WERI-Rb-1 (cell line): ENCODE measurements around the gene SSBP4.

Experiments
- DNase-seq: peaks from one replicate; pipeline ENCODE4 v3.0.0-alpha.2; 2020
- H3K27ac ChIP-seq: fragments of 250-450 bp; sonication (Bioruptor Pico); 2 replicates; pipeline ENCODE4 v1.5.1; 2020; ENCODE audit warnings: mild to moderate bottlenecking, moderate library complexity
- H3K27me3 ChIP-seq: fragments of 250-450 bp; sonication (Bioruptor Pico); 2 replicates; pipeline ENCODE4 v1.5.1; 2021; ENCODE audit warnings: mild to moderate bottlenecking, low read depth, moderate library complexity; ENCODE audit not compliant: insufficient read depth, severe bottlenecking
- H3K36me3 ChIP-seq: fragments of 250-450 bp; sonication (Bioruptor Pico); 2 replicates; pipeline ENCODE4 v1.5.1; 2020; ENCODE audit warnings: mild to moderate bottlenecking, moderate library complexity
- H3K4me3 ChIP-seq: 2 replicates; pipeline ENCODE4 v1.5.1; 2011; ENCODE audit warnings: low read depth, mild to moderate bottlenecking, control low read depth, low read length
- H3K9me3 ChIP-seq: fragments of 250-450 bp; sonication (Bioruptor Pico); 2 replicates; pipeline ENCODE4 v1.5.1; 2021; ENCODE audit warnings: mild to moderate bottlenecking, moderate library complexity; ENCODE audit not compliant: severe bottlenecking
- CTCF ChIP-seq: IDR thresholded peaks from 2 replicates; pipeline ENCODE4 v1.5.1; 2011; ENCODE audit warnings: low read depth, mild to moderate bottlenecking, control low read depth, inconsistent platforms, low read length

Gene SSBP4

DNA sequence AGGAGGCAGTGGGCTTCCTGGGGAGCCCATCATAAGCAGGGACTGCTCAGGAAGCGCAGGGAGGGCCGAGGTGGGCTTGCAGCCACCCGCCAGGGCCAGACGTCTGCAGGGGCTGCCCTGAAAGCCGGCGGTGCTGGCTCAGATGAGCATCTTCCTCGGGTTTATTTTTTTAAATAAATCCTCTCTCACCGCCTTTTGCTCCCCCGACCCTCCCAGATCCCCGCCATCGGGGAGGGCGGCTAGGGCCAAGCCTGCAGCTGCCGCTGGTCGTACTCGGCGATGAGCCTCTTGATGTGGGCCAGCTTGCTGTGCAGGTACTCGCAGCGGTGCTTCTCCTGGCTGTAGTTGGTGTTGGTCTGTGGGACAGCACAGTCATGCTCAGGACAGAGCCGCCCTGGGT lies 25.3 kb downstream of the SSBP4 start:
- no peak for TF ChIP-seq CTCF
- no peak for DNase-seq
- Histone ChIP-seq H3K36me3 (peaks cover 23% of the 10 kb centered on the region), H3K27me3 (no peaks in the 10 kb centered on the region), H3K9me3 (no peaks in the 10 kb centered on the region), H3K27ac (no peak overlapping the region), H3K4me3 (no peak overlapping the region)

GRCh38 chr19:18445262-18445948 lies 26.2 kb downstream of the SSBP4 start:
- no peaks in the 10 kb centered on the region for H3K9me3 ChIP-seq
- no peak overlapping the region for H3K27ac ChIP-seq
- H3K27me3 ChIP-seq = no peaks in the 10 kb centered on the region
- H3K36me3 ChIP-seq = peaks cover 30% of the 10 kb centered on the region
- no peak for DNase-seq
- H3K4me3 ChIP-seq = no peak overlapping the region
- TF ChIP-seq CTCF = no peak

DNA sequence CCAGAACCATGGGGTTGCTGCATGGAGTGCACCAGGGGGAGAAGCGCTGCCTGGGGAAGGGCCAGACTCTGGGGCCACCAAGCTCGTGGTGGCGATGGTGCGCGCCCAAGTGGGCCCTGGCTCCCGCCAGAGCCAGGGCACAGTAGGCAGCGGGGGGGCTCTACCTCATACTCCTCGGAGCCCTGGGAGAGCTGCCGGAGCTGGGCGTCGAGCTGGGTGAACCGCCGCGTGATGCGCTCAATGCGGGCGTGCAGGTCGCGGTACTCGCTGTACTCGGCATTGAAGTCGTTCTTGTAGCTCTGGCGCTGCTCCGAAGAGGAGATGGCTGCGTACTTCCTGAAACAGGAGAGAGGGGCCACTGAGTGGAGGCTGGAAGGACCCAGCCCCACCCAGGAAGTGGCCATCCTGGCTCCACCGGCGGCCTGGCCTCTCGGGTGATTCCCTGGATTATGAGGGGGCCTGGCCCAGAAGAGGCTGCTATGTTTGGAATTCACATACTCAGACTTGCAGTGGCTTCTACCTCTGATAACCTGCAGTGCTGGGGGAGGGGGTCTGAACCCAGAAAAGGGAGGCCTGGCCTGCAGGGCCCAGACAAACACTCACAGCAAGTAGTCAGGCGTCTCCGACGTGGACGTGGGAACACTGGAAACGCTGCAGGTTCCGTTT lies 27.1 kb downstream of the SSBP4 start:
- Histone ChIP-seq H3K27ac (no peak overlapping the region), H3K4me3 (no peak overlapping the region), H3K36me3 (peaks cover 34% of the 10 kb centered on the region), H3K9me3 (no peaks in the 10 kb centered on the region), H3K27me3 (no peaks in the 10 kb centered on the region)
- no peak for DNase-seq
- no peak for TF ChIP-seq CTCF

DNA sequence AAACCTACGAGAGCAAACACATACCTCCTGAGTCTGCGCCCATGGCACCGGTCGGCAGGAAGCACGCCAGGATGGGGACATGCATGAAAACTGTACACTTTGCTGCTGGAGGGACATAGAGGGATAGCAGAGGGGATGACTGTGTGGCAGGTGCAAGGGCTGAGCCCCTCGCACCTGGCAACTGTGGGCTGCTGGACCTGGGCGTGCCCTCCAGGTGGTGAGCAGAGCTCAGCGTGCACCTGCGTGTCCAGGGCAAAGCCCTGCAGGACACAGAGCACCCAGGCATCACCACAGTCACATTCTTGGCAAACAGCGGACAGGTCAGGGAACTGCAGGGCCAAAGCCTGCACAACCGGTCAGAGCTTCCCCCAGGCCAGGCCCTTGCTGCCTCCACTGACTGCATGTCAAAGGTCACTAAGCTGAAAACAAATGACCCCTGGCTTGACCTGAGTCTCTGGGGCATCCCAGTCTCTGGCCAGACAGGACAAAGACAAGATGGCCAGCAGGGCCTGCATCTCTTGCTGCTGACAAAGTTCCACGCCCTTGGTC lies 27.7 kb downstream of the SSBP4 start:
- no peaks in the 10 kb centered on the region for H3K9me3 ChIP-seq
- H3K36me3 ChIP-seq = peaks cover 34% of the 10 kb centered on the region
- TF ChIP-seq CTCF = no peak
- H3K4me3 ChIP-seq = no peak overlapping the region
- no peak for DNase-seq
- H3K27me3 ChIP-seq = no peaks in the 10 kb centered on the region
- H3K27ac ChIP-seq = no peak overlapping the region

DNA sequence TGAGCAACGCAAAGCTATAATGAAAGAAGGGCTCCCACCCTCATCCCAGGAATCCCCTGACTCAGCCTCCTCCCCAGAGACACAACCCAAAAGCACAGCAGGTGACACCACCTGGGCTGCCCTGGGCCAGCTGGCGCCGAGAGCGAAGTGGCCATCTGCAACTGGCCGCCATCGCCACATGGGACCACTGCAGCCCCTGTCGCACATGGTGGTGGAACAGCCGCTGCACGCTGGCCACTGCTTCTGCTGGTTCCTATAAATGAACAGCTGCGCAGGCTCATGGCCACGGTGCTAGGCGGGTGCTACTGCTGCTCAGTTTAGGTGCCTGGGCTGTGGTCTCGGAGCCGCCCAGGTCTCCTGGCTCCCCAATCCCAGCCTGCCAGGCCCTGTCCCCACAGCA lies 30.4 kb downstream of the SSBP4 start:
- no peak overlapping the region for H3K27ac ChIP-seq

More for the DNA sequence above, 30.4 kb downstream of the SSBP4 start:
- Histone ChIP-seq H3K36me3 (peaks cover 22% of the 10 kb centered on the region), H3K9me3 (no peaks in the 10 kb centered on the region), H3K27me3 (no peaks in the 10 kb centered on the region), H3K4me3 (no peak overlapping the region)
- TF ChIP-seq CTCF = no peak
- no peak for DNase-seq
